Lower leg skin (tissue), 3 donors: ENCODE data around the gene PRM1.

Experiments used
- CTCF ChIP-seq, 3 donors: fragments of 450-650 bp; IDR thresholded peaks; one replicate each; pipeline ENCODE4 v1.5.1; 2016; ENCODE audit warnings: antibody characterized with exemption in 3 of 3, mild to moderate bottlenecking in 3 of 3, moderate library complexity in 2 of 3
- POLR2A ChIP-seq, 2 donors: fragments of 450-650 bp; IDR thresholded peaks; one replicate each; pipeline ENCODE4 v1.6.1; 2016 to 2017; ENCODE audit warnings: antibody characterized with exemption in 2 of 2, mild to moderate bottlenecking in 1 of 2, moderate library complexity in 1 of 2

DNA sequence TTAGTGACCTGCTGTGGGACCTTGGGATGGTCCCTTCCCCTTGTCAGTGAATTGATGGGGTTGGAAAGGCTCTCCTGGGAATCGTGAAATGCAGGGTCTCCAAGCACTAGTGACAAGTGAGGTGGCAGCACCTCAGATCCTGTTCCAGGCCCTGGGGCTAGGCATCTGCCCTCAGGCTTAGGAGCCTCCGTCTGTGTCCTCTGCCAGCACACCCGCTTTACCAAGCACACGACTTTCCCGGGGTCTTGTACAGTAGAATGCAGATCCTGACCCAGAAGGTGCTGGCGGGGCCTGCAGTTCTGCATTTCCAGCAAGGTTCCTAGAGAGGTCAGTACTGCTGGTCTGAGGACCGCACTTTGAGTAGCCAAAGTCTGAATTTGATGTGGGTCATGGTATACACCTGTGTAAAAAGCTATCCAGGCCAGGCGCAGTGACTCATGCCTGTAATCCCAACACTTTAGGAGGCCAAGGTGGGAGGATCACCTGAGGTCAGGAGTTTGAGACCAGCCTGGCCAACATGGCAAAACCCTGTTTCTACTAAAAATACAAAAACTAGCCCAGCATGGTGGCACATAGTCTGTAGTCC lies 33.3 kb upstream of the PRM1 start:
- no peak for TF ChIP-seq CTCF (IDR thresholded peaks at IDR 0.05)
- no peak for TF ChIP-seq POLR2A (IDR thresholded peaks at IDR 0.05)
